ENCODE results near the gene SERPINA1.
"Not testable (repeated sequence)": the region's sequence is repeated elsewhere in the genome, so short reads cannot be mapped to it uniquely, and the experiment has no call there.

Gene SERPINA1

DNA sequence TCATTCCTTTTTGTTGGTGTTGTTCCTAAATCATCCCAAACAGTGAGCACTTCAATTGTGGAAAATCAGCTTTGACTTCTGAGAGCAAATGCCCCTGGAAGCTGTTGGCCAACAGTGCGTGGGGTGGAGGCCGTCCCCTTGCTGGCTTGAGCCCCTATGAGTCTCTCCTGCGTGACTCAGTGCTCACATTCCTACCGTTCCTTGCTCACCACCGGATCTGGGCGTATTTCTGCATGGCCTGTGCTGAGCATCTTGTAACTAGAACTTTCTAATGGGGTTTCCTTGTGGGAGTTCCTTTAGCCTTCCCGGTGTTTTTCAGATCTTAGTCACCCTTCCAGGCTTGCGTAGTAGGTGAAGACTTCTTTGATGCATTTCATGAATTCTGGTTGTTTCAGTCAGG, 14.7 kb downstream of the SERPINA1 start:
- Histone ChIP-seq H3K79me2 (ENCODE audit: insufficient read depth, low read depth) (no peaks in the 10 kb centered on the region), H3K4me3 (IDR thresholded peaks at IDR 0.05; ENCODE audit: insufficient read depth, low read depth, low read length) (no peak overlapping the region), H3K4me1 (ENCODE audit: low read depth, poor library complexity, severe bottlenecking) (no peaks in the 10 kb centered on the region), H3K4me2 (no peak overlapping the region), H4K20me1 (ENCODE audit: insufficient read depth) (no peaks in the 10 kb centered on the region), H3K27me3 (ENCODE audit: insufficient read depth, low read depth) (no peaks in the 10 kb centered on the region), H3K9ac (no peak overlapping the region), H3K27ac (no peak overlapping the region), H3K36me3 (ENCODE audit: insufficient read depth) (no peaks in the 10 kb centered on the region), H2AFZ (ENCODE audit: low read depth) (no peak overlapping the region)
- TF ChIP-seq, protein P1, sequence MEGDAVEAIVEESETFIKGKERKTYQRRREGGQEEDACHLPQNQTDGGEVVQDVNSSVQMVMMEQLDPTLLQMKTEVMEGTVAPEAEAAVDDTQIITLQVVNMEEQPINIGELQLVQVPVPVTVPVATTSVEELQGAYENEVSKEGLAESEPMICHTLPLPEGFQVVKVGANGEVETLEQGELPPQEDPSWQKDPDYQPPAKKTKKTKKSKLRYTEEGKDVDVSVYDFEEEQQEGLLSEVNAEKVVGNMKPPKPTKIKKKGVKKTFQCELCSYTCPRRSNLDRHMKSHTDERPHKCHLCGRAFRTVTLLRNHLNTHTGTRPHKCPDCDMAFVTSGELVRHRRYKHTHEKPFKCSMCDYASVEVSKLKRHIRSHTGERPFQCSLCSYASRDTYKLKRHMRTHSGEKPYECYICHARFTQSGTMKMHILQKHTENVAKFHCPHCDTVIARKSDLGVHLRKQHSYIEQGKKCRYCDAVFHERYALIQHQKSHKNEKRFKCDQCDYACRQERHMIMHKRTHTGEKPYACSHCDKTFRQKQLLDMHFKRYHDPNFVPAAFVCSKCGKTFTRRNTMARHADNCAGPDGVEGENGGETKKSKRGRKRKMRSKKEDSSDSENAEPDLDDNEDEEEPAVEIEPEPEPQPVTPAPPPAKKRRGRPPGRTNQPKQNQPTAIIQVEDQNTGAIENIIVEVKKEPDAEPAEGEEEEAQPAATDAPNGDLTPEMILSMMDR (conservative IDR thresholded peaks at IDR 0.05; ENCODE audit: low read depth, low read length), result no peak

DNA sequence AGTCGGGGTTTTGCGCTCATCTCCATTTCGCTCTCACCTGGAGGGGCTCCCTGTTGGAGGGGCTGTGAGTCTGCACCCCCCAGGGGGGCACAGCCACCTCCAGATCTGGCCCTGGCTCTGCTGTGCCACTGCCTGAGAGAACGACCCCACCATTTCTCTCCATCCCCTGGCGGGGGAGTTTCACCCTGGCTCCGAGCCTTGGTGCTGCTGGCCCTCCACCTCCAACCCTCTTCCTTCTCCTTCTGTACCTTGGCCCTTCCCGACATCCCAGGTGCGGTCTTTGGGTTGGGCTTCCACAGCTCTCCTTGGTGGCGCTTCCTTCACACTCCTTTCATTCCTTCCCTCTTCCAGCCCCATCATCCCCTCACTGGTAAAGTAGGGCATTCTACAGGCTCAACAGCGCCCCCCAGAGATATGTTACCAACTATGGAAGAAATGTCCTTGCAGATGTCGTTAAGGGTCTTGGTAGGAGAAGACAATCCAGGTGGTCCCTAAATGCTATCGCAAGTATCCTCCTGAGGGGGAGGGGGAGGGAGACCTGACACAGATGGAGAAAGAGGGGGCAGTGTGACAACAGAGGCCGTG, 16.3 kb downstream of the SERPINA1 start:
- no peak overlapping the region for H3K9ac ChIP-seq
- no peaks in the 10 kb centered on the region for H3K4me1 ChIP-seq (ENCODE audit: low read depth, poor library complexity, severe bottlenecking)

DNA sequence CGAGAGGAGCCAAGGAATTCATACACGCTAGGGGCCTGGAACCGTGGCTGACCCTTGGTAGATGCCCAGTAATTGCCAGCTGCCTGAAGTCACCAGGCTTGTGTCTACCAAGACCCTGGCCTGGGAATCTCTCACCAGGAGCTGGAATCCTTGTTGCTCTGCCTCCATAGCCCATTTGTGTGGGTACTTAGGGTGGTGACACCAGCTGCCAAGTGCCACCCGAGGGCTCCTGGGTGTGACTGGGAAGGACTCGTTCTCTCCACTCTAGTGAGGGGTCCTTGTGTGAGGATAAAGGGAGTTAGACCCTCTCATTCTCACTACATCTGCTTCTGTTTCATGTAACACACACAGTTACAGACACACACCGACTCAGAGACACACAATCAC, 17.9 kb downstream of the SERPINA1 start:
- TF ChIP-seq, protein P1 (conservative IDR thresholded peaks at IDR 0.05; ENCODE audit: low read depth, low read length), result no peak
- H3K36me3 ChIP-seq (ENCODE audit: insufficient read depth), result no peaks in the 10 kb centered on the region
- H2AFZ ChIP-seq (ENCODE audit: low read depth), result no peak overlapping the region
- H3K4me2 ChIP-seq, result no peak overlapping the region
- no peak overlapping the region for H3K9ac ChIP-seq
- no peaks in the 10 kb centered on the region for H4K20me1 ChIP-seq (ENCODE audit: insufficient read depth)
- H3K27me3 ChIP-seq (ENCODE audit: insufficient read depth, low read depth), result no peaks in the 10 kb centered on the region
- no peak overlapping the region for H3K27ac ChIP-seq
- no peaks in the 10 kb centered on the region for H3K79me2 ChIP-seq (ENCODE audit: insufficient read depth, low read depth)
- no peak overlapping the region for H3K4me3 ChIP-seq (IDR thresholded peaks at IDR 0.05; ENCODE audit: insufficient read depth, low read depth, low read length)
- no peaks in the 10 kb centered on the region for H3K4me1 ChIP-seq (ENCODE audit: low read depth, poor library complexity, severe bottlenecking)

More for the DNA sequence above, 16.3 kb downstream of the SERPINA1 start:
- no peaks in the 10 kb centered on the region for H3K27me3 ChIP-seq (ENCODE audit: insufficient read depth, low read depth)
- H3K36me3 ChIP-seq (ENCODE audit: insufficient read depth), result no peaks in the 10 kb centered on the region
- no peak overlapping the region for H3K27ac ChIP-seq
- no peak overlapping the region for H3K4me3 ChIP-seq (IDR thresholded peaks at IDR 0.05; ENCODE audit: insufficient read depth, low read depth, low read length)
- TF ChIP-seq, protein P1 (conservative IDR thresholded peaks at IDR 0.05; ENCODE audit: low read depth, low read length), result no peak
- H2AFZ ChIP-seq (ENCODE audit: low read depth), result no peak overlapping the region
- no peak overlapping the region for H3K4me2 ChIP-seq
- no peaks in the 10 kb centered on the region for H3K79me2 ChIP-seq (ENCODE audit: insufficient read depth, low read depth)
- no peaks in the 10 kb centered on the region for H4K20me1 ChIP-seq (ENCODE audit: insufficient read depth)

DNA sequence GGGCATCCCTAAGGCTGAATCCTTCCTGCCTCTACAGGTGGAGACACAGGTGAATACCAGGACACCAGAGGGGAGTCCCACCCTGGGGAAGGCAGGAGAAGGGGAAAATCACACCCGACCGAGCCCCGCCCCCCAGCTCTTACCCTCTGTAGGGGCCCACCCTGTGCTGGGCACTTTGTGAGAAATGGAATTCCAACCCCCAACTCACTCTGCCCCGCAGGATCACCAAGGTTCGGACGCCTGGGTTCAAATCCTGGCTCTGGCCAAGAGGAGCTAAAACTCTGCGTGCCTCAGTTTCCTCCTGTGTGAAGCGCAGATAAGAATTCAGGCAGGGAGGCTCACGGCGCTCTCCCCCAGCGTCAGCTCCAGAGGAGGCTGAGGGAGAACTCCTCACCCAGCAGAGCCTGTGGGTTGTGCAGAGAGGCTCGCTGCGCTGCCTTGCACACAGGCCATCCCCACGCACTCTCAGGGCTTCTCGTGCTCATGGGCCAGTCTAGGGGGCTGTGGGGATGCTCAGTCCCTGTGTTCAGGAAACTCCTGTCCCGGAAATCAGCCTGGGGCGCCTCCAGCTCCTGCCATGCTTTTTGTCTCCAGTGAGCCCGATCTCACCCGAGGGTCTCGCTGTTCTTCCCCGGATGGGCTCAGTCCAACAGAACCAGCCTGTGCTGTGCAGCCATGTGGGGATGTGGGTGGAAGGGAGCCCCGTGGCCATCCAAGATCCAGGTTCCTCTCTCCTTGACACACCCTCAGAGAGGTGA, 18.5 kb downstream of the SERPINA1 start:
- not testable (repeated sequence) for H3K79me2 ChIP-seq (ENCODE audit: insufficient read depth, low read depth); H3K9ac ChIP-seq; H3K4me2 ChIP-seq; H3K36me3 ChIP-seq (ENCODE audit: insufficient read depth); H4K20me1 ChIP-seq (ENCODE audit: insufficient read depth); H3K4me1 ChIP-seq (ENCODE audit: low read depth, poor library complexity, severe bottlenecking); H3K27ac ChIP-seq; H2AFZ ChIP-seq (ENCODE audit: low read depth); H3K4me3 ChIP-seq (IDR thresholded peaks at IDR 0.05; ENCODE audit: insufficient read depth, low read depth, low read length); H3K27me3 ChIP-seq (ENCODE audit: insufficient read depth, low read depth)

DNA sequence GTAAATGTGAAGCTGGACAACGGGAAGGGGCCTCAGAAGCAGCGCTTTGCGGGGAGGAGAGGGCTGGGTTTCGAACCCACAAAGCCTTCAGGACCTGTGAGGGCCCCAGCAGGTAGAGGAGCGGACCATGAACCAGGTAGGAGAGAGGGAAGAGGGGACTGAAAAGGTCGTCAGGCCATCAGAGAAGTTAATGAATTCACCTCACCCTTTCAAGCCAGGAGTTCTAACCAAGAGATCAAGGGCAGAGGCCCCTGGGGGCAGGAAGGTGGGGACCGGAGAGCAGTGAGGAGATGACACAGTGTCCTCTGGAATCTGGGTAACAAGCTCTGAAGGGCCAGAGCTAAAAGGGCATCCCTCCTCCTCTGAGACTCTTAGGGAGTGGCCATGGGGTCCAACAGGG, 19.4 kb downstream of the SERPINA1 start:
- H3K27ac ChIP-seq, result no peak overlapping the region
- H3K4me2 ChIP-seq, result no peak overlapping the region
- H2AFZ ChIP-seq (ENCODE audit: low read depth), result no peak overlapping the region

More for the DNA sequence above, 19.4 kb downstream of the SERPINA1 start:
- Histone ChIP-seq H3K9ac (no peak overlapping the region), H3K27me3 (ENCODE audit: insufficient read depth, low read depth) (no peaks in the 10 kb centered on the region), H3K4me3 (IDR thresholded peaks at IDR 0.05; ENCODE audit: insufficient read depth, low read depth, low read length) (no peak overlapping the region), H4K20me1 (ENCODE audit: insufficient read depth) (no peaks in the 10 kb centered on the region), H3K4me1 (ENCODE audit: low read depth, poor library complexity, severe bottlenecking) (no peaks in the 10 kb centered on the region), H3K79me2 (ENCODE audit: insufficient read depth, low read depth) (no peaks in the 10 kb centered on the region), H3K36me3 (ENCODE audit: insufficient read depth) (no peaks in the 10 kb centered on the region)
- TF ChIP-seq, protein P1 (conservative IDR thresholded peaks at IDR 0.05; ENCODE audit: low read depth, low read length), result no peak
